A549 (cell line): Measurements from ENCODE around the gene TTF2. TPM values are rescaled to one million over a fixed set of nuclear protein-coding genes. Genes with fewer than 3 reads are reported as not detected.

Source experiments
- ATAC-seq, 2 experiments: fragments of 200-7000 bp in 1 of 2; fragments of >200 bp in 1 of 2; cut with Nextera tagmentation in 1 of 2; cut with Tn5 transposase in 1 of 2; 3 replicates each; pipeline versions ENCODE4 v1.8.0 to v1.9.1; 2018 to 2020; ENCODE audit warnings: mild to moderate bottlenecking in 1 of 2, moderate library complexity in 1 of 2
- CTCF ChIA-PET: fragments of 300-600 bp; sonication (Branson Sonifier 250); formaldehyde crosslinking; extraction: SDS; loops from one replicate; lab custom pipeline; 2021; ENCODE audit warnings: antibody characterized with exemption, inconsistent platforms; lab: Yijun Ruan, JAX
- POLR2A ChIA-PET: fragments of 350-600 bp; formaldehyde crosslinking; extraction: SDS; loops from one replicate; lab custom pipeline; 2021; ENCODE audit warnings: antibody characterized with exemption, inconsistent platforms; lab: Yijun Ruan, JAX
- DNase-seq, 2 experiments: peaks; one replicate each; pipeline versions ENCODE4 v3.0.0 to v3.0.0-alpha.2; 2011 to 2016; ENCODE audit warnings: low read depth in 1 of 2, low spot score in 1 of 2
- FAIRE-seq: peaks from 2 replicates; lab custom pipeline; 2011; peaks lifted over from hg19 to GRCh38; lab: Jason Lieb, UNC
- H3K27ac ChIP-seq, 2 experiments: fragments of >200 bp; sonication (Bioruptor Twin); formaldehyde crosslinking; 3 replicates each; pipeline ENCODE4 v1.5.1; 2016 to 2017
- H3K4me1 ChIP-seq: fragments of >200 bp; sonication (Bioruptor Twin); formaldehyde crosslinking; 3 replicates; pipeline ENCODE4 v1.6.1; 2016
- H3K4me2 ChIP-seq: fragments of >200 bp; sonication (Bioruptor Twin); formaldehyde crosslinking; 3 replicates; pipeline ENCODE4 v1.6.1; 2016
- H3K4me3 ChIP-seq: fragments of >200 bp; sonication (Bioruptor Twin); formaldehyde crosslinking; 3 replicates; pipeline ENCODE4 v1.5.1; 2016
- H3K9me3 ChIP-seq: fragments of >200 bp; sonication (Bioruptor Twin); formaldehyde crosslinking; 3 replicates; pipeline ENCODE4 v1.6.1; 2016
- BHLHE40 ChIP-seq: IDR thresholded peaks from 2 replicates; pipeline ENCODE4 v1.6.1; 2012; ENCODE audit warnings: low read depth, low read length, inconsistent platforms
- CBX8 ChIP-seq: fragments of 200-600 bp; sonication (generic); IDR thresholded peaks from 2 replicates; pipeline ENCODE4 v1.6.1; 2016
- CHD4 ChIP-seq: fragments of 200-600 bp; sonication (generic); IDR thresholded peaks from 2 replicates; pipeline ENCODE4 v1.6.1; 2016; ENCODE audit warnings: antibody characterized with exemption, mild to moderate bottlenecking, borderline replicate concordance
- E2F6 ChIP-seq: IDR thresholded peaks from 2 replicates; pipeline ENCODE4 v1.6.1; 2012; ENCODE audit warnings: low read depth, borderline replicate concordance
- GATA3 ChIP-seq: IDR thresholded peaks from 2 replicates; pipeline ENCODE4 v1.6.1; 2012; ENCODE audit warnings: borderline replicate concordance
- KDM1A ChIP-seq: fragments of 200-600 bp; sonication (generic); IDR thresholded peaks from 2 replicates; pipeline ENCODE4 v1.6.1; 2016; ENCODE audit warnings: low read depth, mild to moderate bottlenecking
- KDM5A ChIP-seq: fragments of 200-600 bp; sonication (generic); IDR thresholded peaks from 2 replicates; pipeline ENCODE4 v1.6.1; 2016; ENCODE audit warnings: antibody characterized with exemption, mild to moderate bottlenecking
- MAFK ChIP-seq: fragments of 450-650 bp; IDR thresholded peaks from 2 replicates; pipeline ENCODE4 v1.6.1; 2014; ENCODE audit not compliant: partially characterized antibody
- MAZ ChIP-seq: fragments of 150-350 bp; IDR thresholded peaks from 2 replicates; pipeline ENCODE4 v1.6.1; 2014; ENCODE audit warnings: antibody characterized with exemption, low read depth, low read length, borderline replicate concordance
- MYC ChIP-seq: IDR thresholded peaks from 2 replicates; pipeline ENCODE4 v1.6.1; 2012; ENCODE audit warnings: mild to moderate bottlenecking, inconsistent platforms, low read length, improper control_type of control experiment, borderline replicate concordance
- NFE2L2 ChIP-seq: fragments of 150-350 bp; conservative IDR thresholded peaks from 2 replicates; pipeline ENCODE4 v1.6.1; 2014; ENCODE audit warnings: low read length
- POLR2A ChIP-seq: IDR thresholded peaks from 2 replicates; pipeline ENCODE4 v1.6.1; 2012; ENCODE audit warnings: mild to moderate bottlenecking, low read length
- RAD21 ChIP-seq, 2 experiments: fragments of >200 bp in 1 of 2; sonication (Bioruptor Twin) in 1 of 2; formaldehyde crosslinking in 1 of 2; IDR thresholded peaks in 1 of 2; conservative IDR thresholded peaks in 1 of 2; 2 replicates in 1 of 2; 3 replicates in 1 of 2; pipeline ENCODE4 v1.6.1; 2012 to 2018; ENCODE audit warnings: inconsistent platforms in 1 of 2
- RCOR1 ChIP-seq: fragments of 150-350 bp; IDR thresholded peaks from 2 replicates; pipeline ENCODE4 v1.6.1; 2014; ENCODE audit warnings: antibody characterized with exemption, low read length, low read depth
- ZFP36 ChIP-seq: fragments of 450-650 bp; IDR thresholded peaks from 2 replicates; pipeline ENCODE4 v1.6.1; 2014; ENCODE audit warnings: borderline replicate concordance; ENCODE audit not compliant: partially characterized antibody
- WGBS: methylation state at CpG from one replicate; pipeline ENCODE4 v1.1.6; 2017; ENCODE audit errors: missing lambda C conversion rate; 5-methylcytosine and 5-hydroxymethylcytosine counted together
- polyA plus RNA-seq, 4 experiments: library from polyadenylated mRNA; depleted of rRNA in 3 of 4; stranded (reverse); fragments of >200 nt; fragmentation: RNase III in 1 of 4; extraction: RNeasy Plus Mini Kit Qiagen cat#74134 plus additional on column Dnase treatment in 1 of 4; gene quantifications; 2 replicates in 3 of 4; 3 replicates in 1 of 4; pipeline ENCODE4 v1.2.3, GENCODE V29; 2011 to 2017

Gene TTF2
- polyA plus RNA-seq, 2 of the 4 experiments (the other 2 are of a cell fraction): 16.5 to 26.6 TPM

GRCh38 chr1:117093091-117093534 is 33.0 kb downstream of the TTF2 start (continued):
- no peak for TF ChIP-seq BHLHE40
- TF ChIP-seq MYC: no peak
- TF ChIP-seq POLR2A: no peak
- TF ChIP-seq E2F6: no peak
- TF ChIP-seq KDM5A: no peak
- TF ChIP-seq RCOR1: no peak
- TF ChIP-seq NFE2L2: no peak
- no peak for TF ChIP-seq MAFK
- no peak for TF ChIP-seq ZFP36
- TF ChIP-seq GATA3: no peak
- no peak for TF ChIP-seq KDM1A
- TF ChIP-seq, all 56 proteins: peak for 0

GRCh38 chr1:117093870-117094621 is 33.9 kb downstream of the TTF2 start:
- 0 out of 3 replicates have a peak overlapping the region, but pooled peaks have one; percentile 20 for H3K4me2 ChIP-seq
- no peak for FAIRE-seq
- CTCF ChIA-PET: interaction anchor here (0.9 to 3.0 kb wide), 9 partner anchors 12 to 357 kb away, joined by 3 to 14 read pairs (median 4); no protein-coding TSS in a partner anchor

GRCh38 chr1:117094841-117095604 is 34.9 kb downstream of the TTF2 start:
- no peak for TF ChIP-seq POLR2A
- FAIRE-seq: no peak
- Histone ChIP-seq H3K27ac (no peak overlapping the region), H3K9me3 (no peaks in the 10 kb centered on the region), H3K4me2 (no peak overlapping the region), H3K4me1 (peaks cover 14% of the 10 kb centered on the region), H3K4me3 (no peak overlapping the region)
- 90% methylated on average over 7 of the region's 7 CpGs for WGBS
- ChIA-PET CTCF (interaction anchor here (0.9 to 3.0 kb wide), 7 partner anchors 17 to 358 kb away, joined by 3 to 14 read pairs (median 4); no protein-coding TSS in a partner anchor), POLR2A (no interaction called here)
- no peak for DNase-seq
- ATAC-seq: no peak

More at GRCh38 chr1:117093870-117094621, 33.9 kb downstream of the TTF2 start:
- 86% methylated on average over 5 of the region's 6 CpGs for WGBS
- ATAC-seq (peak; percentile 39 to 76; a peak in 3 of 6 replicates), DNase-seq (peak; percentile 10 to 25)
- TF ChIP-seq MAZ (no peak), RAD21 (conservative IDR thresholded peaks at IDR 0.05 in 1 of 2, IDR thresholded peaks at IDR 0.05 in 1 of 2) (0 out of 5 replicates have a peak, but pooled peaks of 1 of the 2 experiments have one; percentile 2), GATA3 (no peak)
- no peak overlapping the region for H3K4me3 ChIP-seq
- H3K9me3 ChIP-seq: no peaks in the 10 kb centered on the region
- H3K4me1 ChIP-seq: peaks cover 14% of the 10 kb centered on the region
- H3K27ac ChIP-seq: peak overlapping the region; percentile 51 to 62
- POLR2A ChIA-PET: no interaction called here

GRCh38 chr1:117096951-117097408 is 36.9 kb downstream of the TTF2 start:
- CTCF ChIA-PET: interaction anchor here (2.0 kb wide), 1 partner anchor 30 kb away, joined by 9 read pairs; no protein-coding TSS in a partner anchor
- Histone ChIP-seq H3K4me2 (no peak overlapping the region), H3K4me3 (no peak overlapping the region)
- POLR2A ChIA-PET: no interaction called here
- TF ChIP-seq KDM5A: no peak
- TF ChIP-seq CHD4: no peak
- TF ChIP-seq E2F6: no peak
- no peak for TF ChIP-seq CBX8
- TF ChIP-seq, all 56 proteins: peak for 0
- H3K4me1 ChIP-seq: peaks cover 14% of the 10 kb centered on the region
- 95% methylated on average over 3 of the region's 3 CpGs for WGBS
- no peak for ATAC-seq
- no peaks in the 10 kb centered on the region for H3K9me3 ChIP-seq
- H3K27ac ChIP-seq: no peak overlapping the region
- no peak for FAIRE-seq
- DNase-seq: no peak
